HG03108 (cell line): ENCODE measurements around the gene FAM222B.
"Not testable (repeated sequence)": the region's sequence is repeated elsewhere in the genome, so short reads cannot be mapped to it uniquely, and the experiment has no call there.

Experiments
- ATAC-seq: cut with Tn5 transposase; IDR thresholded peaks from one replicate; pipeline ENCODE4 v1.9.1; 2021; ENCODE audit warnings: moderate library complexity; ENCODE audit not compliant: unreplicated experiment

Gene FAM222B

DNA sequence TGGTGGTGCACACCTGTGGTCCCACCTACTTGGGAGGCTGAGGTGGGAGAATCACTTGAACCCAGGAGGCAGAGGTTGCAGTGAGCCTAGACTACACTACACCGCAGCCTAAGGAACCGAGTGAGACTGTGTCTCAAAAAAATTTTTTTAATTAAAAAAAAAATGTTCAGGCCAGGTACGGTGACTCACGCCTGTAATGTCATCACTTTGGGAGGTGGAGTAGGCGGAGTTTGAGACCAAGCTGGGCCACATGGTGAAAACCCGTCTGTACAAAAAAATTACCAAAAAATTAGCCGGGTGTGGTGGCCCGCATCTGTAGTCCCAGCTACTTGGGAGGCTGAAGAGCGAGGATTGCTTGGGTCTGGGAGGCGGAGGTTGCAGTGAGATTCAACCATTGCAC is 3.6 kb upstream of the FAM222B start:
- no peak for ATAC-seq

DNA sequence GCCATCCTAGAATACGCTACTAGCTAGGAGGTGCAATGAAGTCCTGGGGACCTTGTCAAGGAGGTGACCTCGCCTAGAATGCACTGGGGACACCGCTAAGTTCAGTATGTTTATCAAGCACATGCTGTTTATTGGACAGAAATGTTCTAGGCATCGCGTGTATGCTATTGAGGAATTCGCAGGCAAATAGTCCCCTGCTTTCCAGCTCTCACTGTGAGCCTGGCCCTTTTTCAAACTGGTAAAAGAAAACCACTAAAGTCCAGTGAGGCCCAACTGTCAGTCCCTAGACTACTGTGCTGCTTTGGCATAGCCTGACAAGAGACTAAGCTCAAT is 1.2 kb upstream of the FAM222B start:
- no peak for ATAC-seq

DNA sequence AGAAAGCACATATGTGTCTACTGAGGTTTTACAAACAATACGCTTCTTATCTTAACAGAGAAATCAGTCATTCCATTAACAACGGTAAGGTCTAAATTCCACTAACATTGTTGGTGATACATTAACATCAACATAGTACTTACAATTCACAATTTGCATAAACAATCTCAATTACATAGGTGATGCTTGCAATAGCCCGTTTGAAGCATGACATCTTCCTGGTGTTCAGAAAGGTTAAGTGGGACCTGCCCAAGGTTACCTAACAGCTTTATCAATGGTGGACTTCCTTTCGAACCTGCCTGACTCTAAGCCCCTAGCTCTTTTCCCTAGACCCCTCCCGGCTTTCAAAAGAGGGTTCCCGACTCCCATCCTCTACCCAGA is 699 bp downstream of the FAM222B start:
- ATAC-seq = peak; percentile 8

DNA sequence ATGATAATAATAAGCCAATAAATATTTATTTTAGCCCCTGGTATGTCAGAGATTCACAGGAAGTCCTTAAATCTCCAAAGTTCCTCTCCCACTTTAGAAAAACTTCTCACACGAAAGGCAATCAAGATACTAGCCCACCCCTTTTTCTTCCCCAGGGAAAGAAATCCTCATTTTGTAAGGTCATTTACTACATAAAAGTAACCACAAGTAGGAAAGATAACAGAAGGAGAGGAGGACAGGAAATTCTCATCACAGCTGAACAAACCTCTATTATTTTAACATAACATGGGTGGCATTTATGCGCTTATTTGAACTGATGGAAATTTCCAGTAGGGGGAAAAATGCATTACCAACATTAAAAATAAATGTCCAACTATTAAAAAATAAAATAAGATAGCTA is 3.4 kb downstream of the FAM222B start:
- no peak for ATAC-seq

DNA sequence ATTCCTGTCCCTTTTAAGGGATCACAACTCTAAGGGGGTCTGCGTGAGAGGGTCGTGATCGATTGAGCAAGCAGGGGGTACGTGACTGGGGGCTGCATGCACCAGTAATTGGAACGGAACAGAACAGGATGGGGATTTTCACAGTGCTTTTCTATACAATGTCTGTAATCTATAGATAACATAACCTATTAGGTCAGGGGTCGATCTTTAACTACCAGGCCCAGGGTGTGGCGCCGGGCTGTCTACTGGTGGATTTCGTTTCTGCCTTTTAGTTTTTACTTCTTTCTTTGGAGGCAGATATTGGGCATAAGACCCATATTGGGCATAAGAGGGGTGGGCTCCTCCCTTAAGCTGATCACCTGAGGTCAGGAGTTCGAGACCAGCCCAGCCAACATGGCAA is 6.0 kb downstream of the FAM222B start:
- not testable (repeated sequence) for ATAC-seq

DNA sequence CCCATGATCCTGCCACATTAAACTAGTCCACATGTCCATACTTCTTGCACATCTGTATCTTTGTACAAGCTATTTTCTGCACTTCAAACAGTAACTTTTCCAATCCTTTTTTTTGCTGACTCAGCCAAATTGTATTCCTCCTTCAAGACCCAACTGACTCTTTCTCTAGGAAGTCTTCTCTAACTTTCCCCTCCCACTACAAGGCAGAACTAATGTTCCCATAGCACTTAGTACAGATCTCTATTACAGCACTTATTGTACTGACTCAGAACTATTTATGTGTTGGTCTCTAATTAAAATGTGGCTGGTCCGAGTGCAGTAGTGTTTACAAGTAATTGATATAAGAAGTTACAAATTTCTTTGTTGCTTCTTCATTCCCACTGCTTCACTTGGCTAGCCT is 8.2 kb downstream of the FAM222B start:
- ATAC-seq = no peak

DNA sequence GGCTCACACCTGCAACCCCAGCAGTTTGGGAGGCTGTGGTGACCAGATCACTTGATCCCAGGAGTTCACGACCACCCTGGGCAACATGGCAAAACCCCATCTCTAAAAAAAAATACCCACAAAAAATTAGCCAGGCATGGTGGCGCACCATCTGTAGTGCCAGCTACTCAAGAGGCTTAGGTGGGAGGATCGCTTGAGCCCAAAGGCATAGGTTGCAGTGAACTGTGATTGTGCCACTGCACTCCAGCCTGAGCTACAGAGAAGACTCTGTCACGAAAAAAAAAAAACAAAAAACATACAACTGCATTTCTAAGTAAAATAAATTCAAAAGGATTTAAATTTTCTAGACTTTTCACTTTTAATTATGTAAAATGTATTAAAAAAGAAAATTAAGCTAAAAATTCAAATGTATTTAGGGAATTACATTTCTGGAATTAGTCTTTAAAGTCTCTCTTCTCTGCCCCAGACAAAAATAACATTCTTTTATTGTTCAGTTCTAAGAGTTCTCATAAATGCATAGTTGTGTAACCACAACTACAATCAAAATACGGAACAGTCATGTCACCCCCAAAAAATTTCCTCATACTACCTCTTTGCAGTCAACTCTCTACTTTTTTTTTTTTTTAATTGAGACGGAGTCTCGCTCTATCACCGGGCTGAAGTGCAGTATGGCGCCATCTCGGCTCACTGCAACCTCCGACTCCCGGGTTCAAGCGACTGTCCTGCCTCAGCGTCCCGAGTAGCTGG is 14.1 kb downstream of the FAM222B start:
- no peak for ATAC-seq

DNA sequence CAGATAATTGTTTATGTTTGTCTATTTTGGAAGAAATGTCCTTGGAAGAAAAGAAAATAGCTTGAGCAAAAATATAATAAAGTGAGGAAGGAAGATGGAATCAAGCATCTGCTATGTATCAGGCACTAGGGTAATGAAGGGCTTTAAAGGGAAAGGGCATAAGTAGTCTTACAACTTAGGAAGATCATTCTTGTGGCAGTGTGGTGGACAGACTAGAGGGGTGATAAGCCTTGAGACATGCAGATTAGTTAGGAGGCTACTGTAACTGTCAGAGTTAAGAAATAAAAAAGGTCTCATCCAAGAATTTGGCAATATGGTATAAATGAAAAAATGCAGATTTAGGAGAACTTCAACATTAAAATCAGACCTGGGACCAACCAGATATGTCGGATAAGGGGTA is 14.9 kb downstream of the FAM222B start:
- ATAC-seq = no peak

DNA sequence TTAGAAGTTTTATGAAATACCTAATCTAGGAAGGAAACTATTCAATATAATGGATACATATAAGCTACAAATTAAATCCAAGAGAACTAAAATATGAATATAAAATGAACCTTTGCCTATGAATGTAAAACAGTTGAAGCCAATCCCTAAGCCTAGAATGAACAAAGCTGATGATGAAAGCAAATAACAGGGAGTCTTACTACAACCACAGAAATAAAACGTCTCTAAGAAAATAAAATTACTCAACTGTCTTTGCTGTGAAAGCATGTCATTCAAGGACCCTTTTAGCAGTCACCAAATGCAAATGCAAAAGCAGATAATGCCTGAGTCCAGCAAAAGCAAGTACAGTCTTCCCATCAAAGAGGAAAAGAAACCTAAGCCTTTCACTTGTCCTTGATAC is 23.0 kb downstream of the FAM222B start:
- ATAC-seq = no peak

DNA sequence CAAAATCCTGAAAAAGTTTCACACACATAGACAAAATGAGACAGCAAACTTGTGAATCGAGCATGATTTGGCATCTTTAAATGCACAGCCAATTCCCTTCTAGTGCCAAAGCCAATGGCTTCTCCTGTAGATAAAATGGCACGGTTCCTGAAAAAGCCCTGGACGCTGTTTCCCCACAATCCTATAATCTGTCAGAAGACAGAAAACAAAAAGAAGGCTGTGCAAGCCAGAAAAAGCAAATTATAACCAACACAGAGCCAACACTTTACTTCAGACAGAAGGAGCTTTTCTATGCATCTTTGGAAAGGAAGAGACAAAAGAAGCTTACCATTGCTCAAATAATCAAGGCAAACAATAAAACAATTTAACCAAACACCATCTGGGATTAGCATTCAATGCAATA is 23.8 kb downstream of the FAM222B start:
- ATAC-seq = no peak

DNA sequence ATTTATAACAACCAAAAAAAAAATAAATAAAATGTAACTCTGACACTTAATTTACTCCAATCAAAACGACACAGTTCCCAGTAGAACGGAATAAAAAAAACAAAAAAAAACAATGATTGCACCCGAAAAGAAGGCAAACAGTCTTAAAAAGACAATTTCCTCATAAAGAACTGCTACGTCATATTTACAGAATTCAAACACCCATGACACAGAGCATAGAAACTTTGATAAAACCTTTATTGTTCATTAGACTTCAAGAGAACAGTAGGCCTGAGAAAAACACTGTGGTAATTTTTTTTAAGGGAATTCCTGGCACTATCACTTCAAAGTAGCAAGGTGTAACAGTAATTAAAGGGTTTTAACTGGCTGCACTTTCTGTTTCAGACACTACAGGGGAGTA is 26.1 kb downstream of the FAM222B start:
- ATAC-seq = no peak

DNA sequence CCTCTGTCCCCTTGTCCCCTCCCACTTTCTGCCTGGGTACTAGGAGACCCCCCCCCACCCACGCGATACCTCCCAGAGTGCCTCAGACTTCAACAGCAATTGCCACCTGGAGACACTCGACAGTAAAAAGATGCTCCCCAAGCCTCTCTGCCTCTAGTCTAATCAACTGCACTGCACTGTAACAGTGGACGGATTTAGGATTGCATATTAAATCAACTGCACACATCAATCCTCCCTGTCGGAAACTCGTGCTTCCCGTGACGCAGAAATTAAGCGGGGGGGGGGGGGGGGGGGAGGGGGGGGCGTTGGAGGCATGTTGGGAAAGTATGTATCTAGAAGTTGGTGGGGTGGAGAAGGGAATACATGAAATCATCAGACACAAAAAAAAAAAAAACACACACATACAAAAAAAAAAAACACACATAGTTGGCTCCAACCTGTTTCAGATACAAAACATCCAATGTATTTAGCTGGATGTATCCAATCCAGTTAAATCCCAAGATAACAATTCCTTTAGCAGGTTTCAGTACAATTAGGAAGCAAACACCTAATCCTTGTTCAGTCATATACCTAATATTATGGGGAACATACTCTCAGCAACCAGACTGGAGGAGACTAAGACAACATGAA is 29.7 kb downstream of the FAM222B start:
- ATAC-seq = no peak

DNA sequence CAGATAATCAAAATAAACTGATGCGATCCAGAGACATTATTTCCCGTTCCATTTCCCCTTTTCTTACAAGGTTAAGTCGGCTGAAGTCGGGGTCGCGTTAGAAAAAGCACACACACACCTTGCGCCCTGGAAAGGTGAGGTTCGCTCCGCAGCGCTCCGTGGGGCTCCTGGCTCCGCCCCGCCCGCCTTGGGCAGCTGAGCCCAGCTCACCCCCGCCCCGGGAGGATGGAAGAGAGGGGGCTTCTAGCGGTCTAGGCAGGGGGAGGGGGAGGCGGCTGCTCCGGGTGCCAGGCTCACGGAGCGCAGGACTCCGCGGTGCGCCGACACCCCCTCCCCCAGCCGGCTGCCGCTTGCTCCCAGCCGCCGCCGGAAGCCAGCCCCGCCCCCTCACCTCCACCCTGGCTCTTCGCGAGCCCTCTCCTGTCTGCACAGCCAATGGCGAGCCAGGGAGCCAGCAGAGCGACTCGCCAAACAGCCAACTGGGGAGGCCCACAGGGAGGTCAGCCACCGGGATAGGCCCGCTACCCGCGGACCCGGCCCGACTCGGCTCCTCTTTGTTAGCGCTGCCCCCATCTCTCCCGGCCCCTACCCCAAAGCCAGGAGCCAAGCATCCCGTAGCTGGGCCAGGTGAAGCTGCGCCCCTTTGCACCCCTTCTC is 30.4 kb downstream of the FAM222B start:
- peak; percentile 96 for ATAC-seq

DNA sequence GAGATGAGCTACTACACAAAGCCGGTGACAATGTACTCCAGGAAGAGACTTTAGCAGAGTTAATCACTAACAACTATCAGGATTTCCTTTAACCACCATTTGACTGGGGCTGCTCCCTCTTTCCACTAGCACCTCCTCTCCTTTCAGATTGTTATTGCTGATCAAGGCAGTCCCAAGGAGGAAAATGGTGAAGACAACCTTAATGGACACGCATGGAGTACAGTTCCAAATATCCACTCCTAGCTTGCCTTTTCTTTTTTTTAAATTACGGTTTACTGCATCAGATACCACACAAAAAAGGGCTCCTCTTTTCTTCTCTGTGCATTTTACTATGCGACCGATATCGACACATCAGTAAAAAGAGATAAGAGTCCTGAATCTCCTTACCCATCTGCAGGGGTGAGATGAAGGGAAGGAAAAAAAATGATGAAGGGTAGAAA is 30.9 kb downstream of the FAM222B start:
- peak; percentile 3 for ATAC-seq

DNA sequence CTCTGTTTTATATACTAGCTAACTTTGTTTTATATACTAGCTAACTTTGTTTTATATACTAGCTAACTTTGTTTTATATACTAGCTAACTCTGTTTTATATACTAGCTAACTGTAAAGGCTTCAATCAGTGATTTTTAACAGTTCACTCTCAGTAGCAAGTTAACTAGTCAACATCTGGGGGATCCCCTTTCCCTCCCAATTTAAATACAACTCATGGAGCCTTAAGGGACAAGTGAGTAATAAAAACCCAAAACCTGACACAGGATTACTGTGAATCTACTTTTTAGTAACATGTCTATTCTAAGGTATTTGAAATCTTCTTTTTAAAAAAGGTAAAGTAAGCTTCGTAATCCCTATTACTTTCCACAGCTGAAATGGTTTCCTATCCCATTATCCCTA is 32.2 kb downstream of the FAM222B start:
- no peak for ATAC-seq

DNA sequence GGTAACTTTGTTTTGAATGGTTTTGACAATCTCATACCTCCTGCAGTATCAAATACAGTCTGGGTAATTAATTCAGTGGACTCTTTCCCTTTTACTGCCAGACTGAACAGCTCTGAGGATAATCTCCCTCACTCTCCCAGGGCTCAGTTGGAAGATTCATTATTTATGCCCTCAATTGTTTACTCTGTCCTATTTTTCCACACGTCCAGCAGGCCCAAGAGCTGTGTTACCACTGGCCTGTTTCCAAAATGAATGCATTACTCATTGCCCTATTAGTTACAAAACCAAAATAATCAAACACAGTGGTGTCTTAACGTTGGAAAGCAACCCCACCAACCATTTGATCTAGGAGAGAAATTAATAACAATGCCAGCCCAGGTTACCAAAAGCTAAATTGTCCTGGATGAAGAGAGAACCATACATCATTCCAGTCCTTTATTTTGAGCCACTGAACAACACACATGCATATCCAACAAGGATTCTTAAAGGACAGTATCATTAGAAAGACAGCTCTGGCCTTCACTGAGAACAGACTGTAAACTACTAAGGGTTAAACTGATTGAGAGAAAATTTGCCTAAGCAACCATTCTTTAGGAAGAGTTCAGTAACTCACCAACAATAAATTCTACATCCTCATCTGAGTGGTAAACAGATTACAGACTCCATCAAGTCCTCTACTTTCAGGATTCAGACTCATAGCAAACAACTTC is 34.5 kb downstream of the FAM222B start:
- ATAC-seq = no peak

DNA sequence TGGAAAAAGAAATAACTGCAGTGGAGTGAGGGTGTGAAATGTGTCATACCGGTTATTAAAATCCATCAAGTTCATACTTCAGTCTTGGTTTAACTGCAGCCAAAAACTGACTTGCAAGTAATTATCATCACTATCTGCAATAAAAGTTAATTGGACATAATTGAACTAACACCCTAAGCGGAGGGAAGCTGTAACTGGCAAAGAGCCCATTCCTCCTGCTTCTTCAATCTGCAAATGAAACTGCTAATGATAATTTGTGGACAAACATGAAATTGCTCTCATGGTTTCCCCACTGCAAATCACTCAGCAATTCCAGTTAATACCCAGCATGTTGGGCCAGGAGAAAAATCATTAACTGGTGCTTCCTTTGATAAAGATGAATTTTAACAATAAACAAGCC is 46.5 kb downstream of the FAM222B start:
- no peak for ATAC-seq

DNA sequence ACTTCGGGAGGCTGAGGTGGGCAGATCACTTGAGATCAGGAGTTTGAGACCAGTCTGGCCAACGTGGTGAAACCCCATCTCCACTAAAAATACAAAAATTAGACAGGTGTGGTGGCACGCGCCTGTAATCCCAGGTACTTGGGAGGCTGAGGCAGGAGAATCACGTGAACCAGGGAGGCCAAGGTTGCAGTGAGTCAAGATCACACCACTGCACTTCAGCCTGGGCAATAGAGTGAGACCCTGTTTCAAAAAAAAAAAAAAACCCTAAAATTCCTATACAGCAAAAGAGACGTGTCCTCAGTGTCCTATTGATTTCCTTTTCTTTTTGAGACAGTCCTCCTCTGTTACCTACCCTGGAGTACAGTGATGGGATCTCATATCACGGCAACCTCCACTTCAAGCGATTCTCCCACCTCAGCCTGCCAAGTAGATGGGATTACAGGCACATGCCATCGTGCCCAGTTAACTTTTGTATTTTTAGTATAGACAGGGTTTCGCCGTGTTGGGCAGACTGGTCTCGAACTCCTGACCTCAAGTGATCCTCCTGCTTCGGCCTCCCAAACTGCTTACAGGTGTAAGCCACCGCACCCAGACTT is 47.6 kb downstream of the FAM222B start:
- not testable (repeated sequence) for ATAC-seq

DNA sequence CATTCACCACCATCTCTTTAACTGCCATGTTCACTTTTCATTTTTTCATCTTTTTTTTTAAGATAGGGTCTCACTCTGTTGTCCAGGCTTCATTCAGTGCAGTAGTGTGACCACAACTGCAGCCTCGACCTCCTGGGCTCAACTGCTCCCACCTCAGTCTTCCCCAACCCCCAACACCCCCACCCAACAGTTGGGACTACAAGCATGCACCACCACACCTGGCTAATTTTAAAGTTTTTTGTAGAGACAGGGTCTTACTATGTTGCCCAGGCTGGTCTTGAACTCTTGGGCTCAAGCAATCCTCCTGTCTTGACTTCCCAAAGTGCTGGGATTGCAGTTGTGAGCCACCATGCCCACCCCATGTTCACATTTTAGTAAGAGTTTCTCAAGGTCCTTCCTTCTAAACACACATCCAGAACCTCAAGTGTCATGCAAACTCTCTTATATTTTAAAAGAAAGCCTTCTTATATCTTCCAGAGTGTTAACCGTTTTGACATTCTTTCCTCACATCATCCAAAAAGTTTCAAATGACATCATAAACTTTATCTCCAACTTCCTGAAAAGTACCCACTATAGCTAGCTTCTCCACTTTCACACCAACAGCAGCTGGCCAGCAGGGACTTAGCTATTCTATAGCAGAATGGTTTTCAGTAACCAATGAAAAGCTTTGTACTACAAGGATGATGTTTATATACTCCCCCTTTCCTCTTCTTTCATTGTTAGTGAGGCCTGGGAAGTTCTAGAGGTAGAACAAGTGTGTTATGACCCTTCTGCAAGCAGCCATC is 49.5 kb downstream of the FAM222B start:
- ATAC-seq = no peak

DNA sequence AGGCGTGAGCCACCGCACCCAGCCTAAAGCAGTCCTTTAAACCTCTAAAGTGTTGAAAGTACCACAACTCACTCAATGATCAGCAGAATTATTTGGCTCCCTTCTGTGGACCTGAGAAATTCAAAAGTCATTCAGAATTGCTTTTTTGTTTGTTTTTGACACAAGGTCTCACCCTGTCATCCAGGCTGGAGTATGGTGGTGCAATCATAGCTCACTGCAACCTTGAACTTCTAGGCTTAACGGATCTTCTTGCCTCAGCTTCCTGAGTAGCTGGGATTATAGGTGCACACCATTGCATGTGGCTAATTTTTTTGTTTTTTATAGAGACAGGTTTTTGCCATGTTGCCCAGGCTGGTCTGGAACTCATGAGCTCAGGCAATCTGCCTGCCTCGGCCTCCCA is 54.5 kb downstream of the FAM222B start:
- ATAC-seq = no peak

DNA sequence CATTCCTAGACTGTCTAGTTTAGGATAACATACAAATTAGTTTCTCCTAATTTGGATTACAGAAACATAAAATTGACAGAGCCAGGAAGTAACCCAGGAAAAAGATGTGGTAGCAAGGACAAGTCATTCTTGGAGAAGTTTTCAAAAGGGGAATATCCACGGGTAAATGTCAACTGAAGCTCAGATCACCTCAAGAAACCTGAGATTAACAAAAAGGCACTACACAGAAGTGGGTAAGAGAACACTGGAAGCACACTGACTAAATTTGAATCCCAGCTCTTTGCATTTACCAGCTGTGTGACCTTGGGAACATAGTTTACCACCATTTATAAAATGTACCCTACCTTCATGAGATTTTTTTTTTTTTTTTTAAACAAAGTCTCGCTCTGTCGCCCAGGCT is 59.4 kb downstream of the FAM222B start:
- ATAC-seq = no peak
